Stomach (tissue), 9 donors: ENCODE results near the gene SHISA5. TPM values are rescaled to one million over a fixed set of nuclear protein-coding genes. Genes with fewer than 3 reads are reported as not detected.

Source experiments
- DNase-seq, 2 donors: peaks; one replicate each; pipeline versions ENCODE4 v3.0.0 to v3.0.0-alpha.2; 2013 to 2019
- H3K27ac ChIP-seq, 5 donors: fragments of 200-600 bp in 4 of 5; sonication (generic) in 4 of 5; one replicate each; pipeline ENCODE4 v1.5.1; 2013 to 2019; ENCODE audit warnings: mild to moderate bottlenecking in 1 of 5, moderate library complexity in 1 of 5
- H3K27me3 ChIP-seq, 3 donors: fragments of 200-600 bp; sonication (generic); one replicate each; pipeline ENCODE4 v1.5.1; 2017 to 2019; ENCODE audit warnings: mixed run types in 1 of 3
- H3K36me3 ChIP-seq, 4 donors: fragments of 200-600 bp; sonication (generic); 1 replicate in 3 of 4; 2 replicates in 1 of 4; pipeline ENCODE4 v1.5.1; 2016 to 2019
- H3K4me1 ChIP-seq, 4 donors: fragments of 200-600 bp; sonication (generic); one replicate each; pipeline ENCODE4 v1.5.1; 2016 to 2019
- H3K4me3 ChIP-seq, 4 donors: fragments of 200-600 bp; sonication (generic) in 3 of 4; one replicate each; pipeline ENCODE4 v1.5.1; 2016 to 2019; ENCODE audit warnings: mild to moderate bottlenecking in 1 of 4
- H3K9me3 ChIP-seq, 4 donors: fragments of 200-600 bp; sonication (generic); one replicate each; pipeline ENCODE4 v1.5.1; 2016 to 2019
- EP300 ChIP-seq: sonication (generic); formaldehyde crosslinking; IDR thresholded peaks from one replicate; pipeline ENCODE4 v1.6.1; 2017; ENCODE audit warnings: antibody characterized with exemption
- POLR2A ChIP-seq, 4 donors: fragments of 450-650 bp; IDR thresholded peaks; one replicate each; pipeline ENCODE4 v1.6.1; 2016; ENCODE audit warnings: antibody characterized with exemption in 4 of 4, control low read depth in 2 of 4, mild to moderate bottlenecking in 1 of 4, moderate library complexity in 1 of 4
- POLR2AphosphoS5 ChIP-seq, 3 donors: sonication (generic); formaldehyde crosslinking; IDR thresholded peaks; one replicate each; pipeline ENCODE4 v1.6.1; 2016; ENCODE audit warnings: antibody characterized with exemption in 3 of 3
- WGBS, 5 donors: extraction: QIAGEN DNeasy Blood & Tissue Kit in 3 of 5; methylation state at CpG; one replicate each; pipeline versions ENCODE4 v1.1.5 to v1.1.7; 2013 to 2018; 5-methylcytosine and 5-hydroxymethylcytosine counted together
- intact Hi-C: fragments of 100-400 bp; cut with DNase I; formaldehyde crosslinking; loops from one replicate; pipeline ENCODE4 v1.15.1; 2023; ENCODE audit warnings: low total_unique reads
- polyA plus RNA-seq, 3 donors: library from polyadenylated mRNA; stranded (reverse); fragments of 200-250 nt; gene quantifications; one replicate each; pipeline ENCODE4 v1.2.3, GENCODE V29; 2013
- total RNA-seq, 5 donors: library from RNA; depleted of rRNA; stranded (reverse); fragments of >200 nt; gene quantifications; one replicate each; pipeline versions ENCODE4 v1.1.0 to v1.2.3, GENCODE V29; 2014 to 2016
- TF ChIP-seq, protein P1 (sequence below), 7 experiments: fragments of 450-650 bp in 4 of 7; fragments of 200-600 bp in 3 of 7; sonication (generic) in 3 of 7; IDR thresholded peaks; one replicate each; pipeline ENCODE4 v1.5.1; 2016 to 2019; ENCODE audit warnings: antibody characterized with exemption in 7 of 7, control low read depth in 2 of 7, mild to moderate bottlenecking in 1 of 7
- donor health status: healthy with polysubstance abuse.
- donor health status: Bipolar disorder and iron deficiency.
- donor health status: healthy.

SHISA5 gene
- total and polyA plus RNA-seq, 8 donors: 43.4 to 182 (median 58.1) TPM

- DNase-seq: peak; percentile 81 to 95
- 6 to 16% (median 10%) methylated on average over 13 to 15 of the region's 15 CpGs for WGBS, 5 donors
- H3K4me1 ChIP-seq: peaks cover 61 to 79% (median 65%) of the 10 kb centered on the region in 4 donors
- H3K27ac ChIP-seq: peak within 1 kb of the TSS; percentile 90 to 97 (median 93)
- intact Hi-C loops: no loop called here
- TF ChIP-seq, protein P1, sequence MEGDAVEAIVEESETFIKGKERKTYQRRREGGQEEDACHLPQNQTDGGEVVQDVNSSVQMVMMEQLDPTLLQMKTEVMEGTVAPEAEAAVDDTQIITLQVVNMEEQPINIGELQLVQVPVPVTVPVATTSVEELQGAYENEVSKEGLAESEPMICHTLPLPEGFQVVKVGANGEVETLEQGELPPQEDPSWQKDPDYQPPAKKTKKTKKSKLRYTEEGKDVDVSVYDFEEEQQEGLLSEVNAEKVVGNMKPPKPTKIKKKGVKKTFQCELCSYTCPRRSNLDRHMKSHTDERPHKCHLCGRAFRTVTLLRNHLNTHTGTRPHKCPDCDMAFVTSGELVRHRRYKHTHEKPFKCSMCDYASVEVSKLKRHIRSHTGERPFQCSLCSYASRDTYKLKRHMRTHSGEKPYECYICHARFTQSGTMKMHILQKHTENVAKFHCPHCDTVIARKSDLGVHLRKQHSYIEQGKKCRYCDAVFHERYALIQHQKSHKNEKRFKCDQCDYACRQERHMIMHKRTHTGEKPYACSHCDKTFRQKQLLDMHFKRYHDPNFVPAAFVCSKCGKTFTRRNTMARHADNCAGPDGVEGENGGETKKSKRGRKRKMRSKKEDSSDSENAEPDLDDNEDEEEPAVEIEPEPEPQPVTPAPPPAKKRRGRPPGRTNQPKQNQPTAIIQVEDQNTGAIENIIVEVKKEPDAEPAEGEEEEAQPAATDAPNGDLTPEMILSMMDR (IDR thresholded peaks at IDR 0.05): no peak
- no peak for TF ChIP-seq EP300
- peak in 1 of 4 donors; percentile 40 for TF ChIP-seq POLR2A (IDR thresholded peaks at IDR 0.05)
- peak in 2 of 3 donors; percentile 3 to 23 for TF ChIP-seq POLR2AphosphoS5 (IDR thresholded peaks at IDR 0.05)
- peaks cover 0 to 5% (median 0%) of the 10 kb centered on the region in 3 donors for H3K27me3 ChIP-seq
- H3K4me3 ChIP-seq: peak within 1 kb of the TSS; percentile 58 to 91 (median 87)
- H3K9me3 ChIP-seq: no peaks in the 10 kb centered on the region
- H3K36me3 ChIP-seq: peaks cover 8 to 22% (median 18%) of the 10 kb centered on the region in 4 donors
Observed at GRCh38 chr3:48429960-48430707, 73.8 kb downstream of the SHISA5 start, which contains the start of gene PLXNB1. TSS of gene PLXNB1 (minus strand) at chr3:48430086. CDS start at chr3:48424611, 5,475 bp downstream.

- Histone ChIP-seq H3K27me3 (peaks cover 0 to 5% (median 0%) of the 10 kb centered on the region in 3 donors), H3K36me3 (peaks cover 8 to 23% (median 19%) of the 10 kb centered on the region in 4 donors), H3K4me1 (peaks cover 61 to 79% (median 67%) of the 10 kb centered on the region in 4 donors), H3K27ac (peak overlapping the region; percentile 90 to 97 (median 93)), H3K4me3 (peak overlapping the region; percentile 58 to 91 (median 87)), H3K9me3 (no peaks in the 10 kb centered on the region)
- DNase-seq: peak; percentile 75 to 90
- TF ChIP-seq, protein P1 (IDR thresholded peaks at IDR 0.05): no peak
- TF ChIP-seq EP300 (no peak), POLR2A (IDR thresholded peaks at IDR 0.05) (no peak), POLR2AphosphoS5 (IDR thresholded peaks at IDR 0.05) (no peak)
- 0 to 2% (median 0%) methylated on average over 24 to 86 of the region's 86 CpGs for WGBS, 5 donors
- intact Hi-C loops: no loop called here
Observed at GRCh38 chr3:48429317-48429959, 74.5 kb downstream of the SHISA5 start.

DNA sequence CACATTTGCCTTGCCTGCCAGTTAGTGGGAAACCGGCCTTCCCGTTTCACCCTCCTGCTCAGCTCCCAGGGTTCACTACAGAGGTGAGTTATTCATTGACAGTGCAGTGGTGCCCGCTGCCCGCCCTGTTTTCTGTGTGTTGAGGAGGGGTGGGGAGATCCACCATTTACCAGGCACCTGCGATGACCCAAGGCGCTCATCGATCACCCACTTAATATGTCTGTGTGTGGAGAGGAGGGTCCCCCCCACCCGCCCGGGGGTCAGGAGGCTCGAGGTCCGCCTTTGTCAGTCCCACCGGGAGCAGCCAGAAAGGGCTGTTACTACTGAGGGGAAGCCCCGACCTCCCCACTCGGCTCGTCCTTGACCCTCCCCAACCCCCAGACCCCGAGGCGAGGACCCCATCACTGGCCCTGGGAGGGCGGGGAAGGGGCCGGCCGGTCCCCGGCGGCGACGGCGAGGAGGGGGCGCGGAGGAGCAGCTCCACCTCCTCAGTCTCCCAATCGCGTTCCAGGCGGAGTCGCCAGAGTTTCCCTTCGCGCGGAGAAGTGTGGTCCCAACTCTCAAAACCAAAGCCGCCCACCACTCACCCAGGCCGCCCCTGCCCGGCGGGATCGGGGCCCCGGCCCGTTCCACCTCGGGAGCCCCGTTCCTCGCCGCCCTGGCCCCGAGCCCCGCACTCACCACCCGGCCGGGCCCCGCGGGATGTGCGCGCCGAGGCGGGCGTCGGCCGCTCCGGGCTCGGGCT lies 75.2 kb downstream of the SHISA5 start:
- TF ChIP-seq POLR2AphosphoS5 (IDR thresholded peaks at IDR 0.05) (peak in 2 of 3 donors; percentile 11 to 41), EP300 (no peak)
- H3K4me1 ChIP-seq: peaks cover 54 to 79% (median 64%) of the 10 kb centered on the region in 4 donors
- WGBS, 5 donors: 2 to 13% (median 3%) methylated on average over 7 to 60 of the region's 60 CpGs
- H3K27me3 ChIP-seq: peaks cover 0 to 5% (median 0%) of the 10 kb centered on the region in 3 donors
- DNase-seq: peak; percentile 64 to 88
- peak overlapping the region; percentile 90 to 97 (median 93) for H3K27ac ChIP-seq
- intact Hi-C loops: no loop called here
- H3K9me3 ChIP-seq: no peaks in the 10 kb centered on the region
- H3K36me3 ChIP-seq: peaks cover 8 to 28% (median 23%) of the 10 kb centered on the region in 4 donors
- peak overlapping the region; percentile 58 to 91 (median 87) for H3K4me3 ChIP-seq

- Histone ChIP-seq H3K4me1 (peaks cover 51 to 79% (median 61%) of the 10 kb centered on the region in 4 donors), H3K4me3 (peak overlapping the region; percentile 58 to 91 (median 87)), H3K27me3 (peaks cover 0 to 5% (median 0%) of the 10 kb centered on the region in 3 donors), H3K27ac (peak overlapping the region; percentile 90 to 97 (median 93)), H3K36me3 (peaks cover 8 to 28% (median 25%) of the 10 kb centered on the region in 4 donors), H3K9me3 (no peaks in the 10 kb centered on the region)
- intact Hi-C loops: no loop called here
- whole genome bisulfite sequencing, 5 donors: 20 to 45% (median 36%) methylated on average over 6 to 7 of the region's 7 CpGs
- TF ChIP-seq EP300: no peak
- no peak for TF ChIP-seq POLR2A (IDR thresholded peaks at IDR 0.05)
- no peak for DNase-seq
Observed at GRCh38 chr3:48428088-48428571, 75.8 kb downstream of the SHISA5 start.
